ENCODE data around the gene ZNF467. TPM values are rescaled to one million over a fixed set of nuclear protein-coding genes. Genes with fewer than 3 reads are reported as not detected.

Gene ZNF467
- total and polyA plus RNA-seq, 3 donors from 2014 or later, result 2.4 to 3.3 (median 2.9) TPM

- 78 to 80% methylated on average over 5 to 16 of the region's 16 CpGs for WGBS, 2 donors
- Histone ChIP-seq H3K4me3 (no peak overlapping the region), H3K27me3 (no peaks in the 10 kb centered on the region), H3K36me3 (ENCODE audit: low read depth, missing control alignments) (no peaks in the 10 kb centered on the region), H3K27ac (no peak overlapping the region), H3K4me1 (no peaks in the 10 kb centered on the region), H3K9me3 (no peaks in the 10 kb centered on the region)
- intact Hi-C loops (cut with DNase I; ENCODE audit: low total_unique reads), result no loop called here
- DNase-seq, result no peak
- TF ChIP-seq CTCF (IDR thresholded peaks at IDR 0.05) (no peak), POLR2A (IDR thresholded peaks at IDR 0.05) (no peak)
Observed at GRCh38 chr7:149815661-149816266, 42.4 kb upstream of the ZNF467 start.

- intact Hi-C loops (cut with DNase I; ENCODE audit: low total_unique reads), result no loop called here
- H3K4me1 ChIP-seq, result no peaks in the 10 kb centered on the region
- H3K36me3 ChIP-seq (ENCODE audit: low read depth, missing control alignments), result no peaks in the 10 kb centered on the region
- no peaks in the 10 kb centered on the region for H3K9me3 ChIP-seq
- DNase-seq, result no peak
- TF ChIP-seq POLR2A (IDR thresholded peaks at IDR 0.05) (no peak), CTCF (IDR thresholded peaks at IDR 0.05) (no peak)
- no peak overlapping the region for H3K4me3 ChIP-seq
- H3K27me3 ChIP-seq, result no peaks in the 10 kb centered on the region
- H3K27ac ChIP-seq, result no peak overlapping the region
- 91 to 95% methylated on average over 6 to 12 of the region's 12 CpGs for WGBS, 2 donors
Observed at GRCh38 chr7:149815121-149815520, 41.7 kb upstream of the ZNF467 start.

GRCh38 chr7:149814494-149814893 lies 41.1 kb upstream of the ZNF467 start:
- Histone ChIP-seq H3K36me3 (ENCODE audit: low read depth, missing control alignments) (no peaks in the 10 kb centered on the region), H3K9me3 (no peaks in the 10 kb centered on the region), H3K4me1 (no peaks in the 10 kb centered on the region), H3K27me3 (no peaks in the 10 kb centered on the region), H3K27ac (no peak overlapping the region), H3K4me3 (no peak overlapping the region)
- intact Hi-C loops (cut with DNase I; ENCODE audit: low total_unique reads), result no loop called here
- WGBS, 2 donors, result 77% methylated on average over 13 of the region's 15 CpGs; no CpG with 5 or more reads in 1 of the 2 donors
- no peak for TF ChIP-seq CTCF (IDR thresholded peaks at IDR 0.05)
- TF ChIP-seq POLR2A (IDR thresholded peaks at IDR 0.05), result no peak
- no peak for DNase-seq

- TF ChIP-seq CTCF (IDR thresholded peaks at IDR 0.05) (no peak), POLR2A (IDR thresholded peaks at IDR 0.05) (no peak)
- no peaks in the 10 kb centered on the region for H3K9me3 ChIP-seq
- no peak for DNase-seq
- intact Hi-C loops (cut with DNase I; ENCODE audit: low total_unique reads), result no loop called here
- WGBS, 2 donors, result 85 to 88% methylated on average over 15 to 28 of the region's 28 CpGs
- no peaks in the 10 kb centered on the region for H3K36me3 ChIP-seq (ENCODE audit: low read depth, missing control alignments)
- no peaks in the 10 kb centered on the region for H3K27me3 ChIP-seq
- no peak overlapping the region for H3K27ac ChIP-seq
- H3K4me3 ChIP-seq, result no peak overlapping the region
- H3K4me1 ChIP-seq, result no peaks in the 10 kb centered on the region
Observed at GRCh38 chr7:149813254-149814035, 40.1 kb upstream of the ZNF467 start.

Measured in testis (tissue), 3 donors.